A549 (cell line): ENCODE data around the gene HEPHL1.

Experiments used
- CTCF ChIP-seq: fragments of >200 bp; sonication (Bioruptor Twin); formaldehyde crosslinking; IDR thresholded peaks from 3 replicates; pipeline ENCODE4 v1.5.1; 2016
- JUNB ChIP-seq: fragments of >200 bp; sonication (Bioruptor Twin); formaldehyde crosslinking; IDR thresholded peaks from 2 replicates; pipeline ENCODE4 v1.6.1; 2016
- PHF8 ChIP-seq: fragments of 200-600 bp; sonication (generic); IDR thresholded peaks from 2 replicates; pipeline ENCODE4 v1.6.1; 2016; ENCODE audit warnings: low read depth, mild to moderate bottlenecking, antibody characterized with exemption, moderate library complexity, borderline replicate concordance
- POLR2A ChIP-seq: IDR thresholded peaks from 2 replicates; pipeline ENCODE4 v1.6.1; 2012; ENCODE audit warnings: mild to moderate bottlenecking, low read length
- RARB ChIP-seq: fragments of 250-450 bp; sonication (Bioruptor Pico); IDR thresholded peaks from 2 replicates; pipeline ENCODE4 v1.8.0; 2021; ENCODE audit warnings: mild to moderate bottlenecking, moderate library complexity
- ZC3H11A ChIP-seq: fragments of 450-650 bp; IDR thresholded peaks from 2 replicates; pipeline ENCODE4 v1.6.1; 2014; ENCODE audit warnings: antibody characterized with exemption, mild to moderate bottlenecking

- no peak for TF ChIP-seq CTCF
- TF ChIP-seq RARB (CRISPR knock-in tag), result no peak
- no peak for TF ChIP-seq PHF8
- no peak for TF ChIP-seq JUNB
- TF ChIP-seq POLR2A, result no peak
- TF ChIP-seq ZC3H11A, result no peak
These were observed 82.3 kb downstream of the HEPHL1 start for GRCh38 chr11:94103471-94103870.
